SKM-1 (cell line): ENCODE measurements around the gene ADAMTSL5.
"Not testable (repeated sequence)": the region's sequence is repeated elsewhere in the genome, so short reads cannot be mapped to it uniquely, and the experiment has no call there.

Experiments
- DNase-seq: peaks from one replicate; lab custom pipeline; 2025; ENCODE audit not compliant: unreplicated experiment; lab: John Stamatoyannopoulos, UW

The ADAMTSL5 gene

GRCh38 chr19:1530856-1531255, 18.0 kb upstream of the ADAMTSL5 start:
- not testable (repeated sequence) for DNase-seq

GRCh38 chr19:1529430-1529816, 16.6 kb upstream of the ADAMTSL5 start:
- DNase-seq: no peak

GRCh38 chr19:1528596-1529429, 16.0 kb upstream of the ADAMTSL5 start:
- no peak for DNase-seq

- no peak for DNase-seq
Observed at GRCh38 chr19:1527650-1528309, 15.0 kb upstream of the ADAMTSL5 start.

GRCh38 chr19:1526979-1527649, 14.3 kb upstream of the ADAMTSL5 start:
- DNase-seq: no peak

- DNase-seq: no peak
Observed at GRCh38 chr19:1526066-1526778, 13.4 kb upstream of the ADAMTSL5 start.

- DNase-seq: no peak
Observed at GRCh38 chr19:1525343-1525742, 12.5 kb upstream of the ADAMTSL5 start.

- DNase-seq: no peak
Observed at GRCh38 chr19:1524972-1525325, 12.1 kb upstream of the ADAMTSL5 start.

- no peak for DNase-seq
Observed at GRCh38 chr19:1524287-1524971, 11.6 kb upstream of the ADAMTSL5 start.

GRCh38 chr19:1523412-1524286, 10.8 kb upstream of the ADAMTSL5 start, which contains the start of gene PLK5:
Gene PLK5 (plus strand): TSS chr19:1524077. CDS start chr19:1526997, 2,920 bp downstream.
- DNase-seq: no peak

- no peak for DNase-seq
Observed at GRCh38 chr19:1522838-1523237, 10.0 kb upstream of the ADAMTSL5 start.

GRCh38 chr19:1522061-1522460, 9.2 kb upstream of the ADAMTSL5 start:
- DNase-seq: no peak

- no peak for DNase-seq
Observed at GRCh38 chr19:1521636-1522035, 8.8 kb upstream of the ADAMTSL5 start.

- no peak for DNase-seq
Observed at GRCh38 chr19:1520203-1520780, 7.5 kb upstream of the ADAMTSL5 start.

GRCh38 chr19:1519802-1520201, 7.0 kb upstream of the ADAMTSL5 start:
- DNase-seq: not testable (repeated sequence)

GRCh38 chr19:1518471-1518870, 5.7 kb upstream of the ADAMTSL5 start:
- no peak for DNase-seq

- DNase-seq: no peak
Observed at GRCh38 chr19:1516395-1516753, 3.6 kb upstream of the ADAMTSL5 start.

- no peak for DNase-seq
Observed at GRCh38 chr19:1514986-1515721, 2.3 kb upstream of the ADAMTSL5 start.

GRCh38 chr19:1514295-1514661, 1.5 kb upstream of the ADAMTSL5 start:
- DNase-seq: no peak
